Caco-2 (cell line): ENCODE measurements around the gene WWOX. TPM values are rescaled to one million over a fixed set of nuclear protein-coding genes. Genes with fewer than 3 reads are reported as not detected.

Experiments used
- BruUV-seq: library from RNA; stranded (reverse); fragments of 400-500 nt; replicated peaks from 2 replicates; lab custom pipeline; 2021; lab: Mats Ljungman, UMichigan
- CTCF ChIA-PET: fragments of 300-600 bp; sonication (Branson Sonifier 250); formaldehyde crosslinking; loops from one replicate; lab custom pipeline; 2022; ENCODE audit warnings: antibody characterized with exemption; lab: Charles Lee
- POLR2A ChIA-PET: fragments of 300-600 bp; sonication (Branson Sonifier 250); formaldehyde crosslinking; loops from one replicate; lab custom pipeline; 2022; ENCODE audit warnings: antibody characterized with exemption; lab: Charles Lee
- DNase-seq, 2 experiments: peaks; one replicate each; pipeline versions ENCODE4 v3.0.0 to v3.0.0-alpha.2; 2020 to 2022
- H3K27me3 ChIP-seq: replicated peaks from 2 replicates; pipeline ENCODE4 v1.6.0; 2011; ENCODE audit warnings: low read length; ENCODE audit not compliant: control insufficient read depth, insufficient read depth
- H3K36me3 ChIP-seq: 2 replicates; pipeline ENCODE4 v1.5.1; 2011; ENCODE audit warnings: low read length; ENCODE audit not compliant: control insufficient read depth, insufficient read depth
- H3K4me1 ChIP-seq: fragments of 250-450 bp; sonication (Bioruptor Pico); 2 replicates; pipeline ENCODE4 v1.5.1; 2020; ENCODE audit warnings: mild to moderate bottlenecking
- H3K4me3 ChIP-seq: 2 replicates; pipeline ENCODE4 v1.5.1; 2011; ENCODE audit warnings: low read depth, mild to moderate bottlenecking, control low read depth, low read length
- H3K9me3 ChIP-seq: fragments of 250-450 bp; sonication (Bioruptor Pico); 2 replicates; pipeline ENCODE4 v1.5.1; 2020; ENCODE audit warnings: mild to moderate bottlenecking, moderate library complexity
- H3K27ac Mint-ChIP-seq: one replicate; pipeline ENCODE4 v1.8.0; 2022; ENCODE audit warnings: mixed read lengths; ENCODE audit not compliant: unreplicated experiment
- H3K27me3 Mint-ChIP-seq: one replicate; pipeline ENCODE4 v1.8.0; 2022; ENCODE audit warnings: mixed read lengths; ENCODE audit not compliant: insufficient read depth, unreplicated experiment
- H3K36me3 Mint-ChIP-seq: one replicate; pipeline ENCODE4 v1.8.0; 2022; ENCODE audit warnings: mild to moderate bottlenecking, mixed read lengths; ENCODE audit not compliant: insufficient read depth, unreplicated experiment
- H3K4me1 Mint-ChIP-seq: one replicate; pipeline ENCODE4 v1.8.0; 2022; ENCODE audit warnings: low read depth, mixed read lengths; ENCODE audit not compliant: unreplicated experiment
- H3K4me3 Mint-ChIP-seq: one replicate; pipeline ENCODE4 v1.8.0; 2022; ENCODE audit warnings: mild to moderate bottlenecking, moderate library complexity, mixed read lengths; ENCODE audit not compliant: unreplicated experiment
- H3K9me3 Mint-ChIP-seq: one replicate; pipeline ENCODE4 v1.8.0; 2022; ENCODE audit warnings: mixed read lengths; ENCODE audit not compliant: unreplicated experiment
- intact Hi-C: fragments of 100-400 bp; cut with micrococcal nuclease; formaldehyde crosslinking; loops from one replicate; pipeline ENCODE4 v1.10.0; 2022; ENCODE audit not compliant: unreplicated experiment
- total RNA-seq: library from RNA; stranded (reverse); gene quantifications from 2 replicates; pipeline ENCODE4 v1.2.3, GENCODE V29; 2022
- TF ChIP-seq, protein P1 (sequence below), 2 experiments: fragments of 200-600 bp in 1 of 2; IDR thresholded peaks; 1 replicate in 1 of 2; 2 replicates in 1 of 2; pipeline versions ENCODE4 v1.5.1 to v1.8.0; 2011 to 2022; ENCODE audit warnings: antibody characterized with exemption in 1 of 2, control low read depth in 1 of 2, inconsistent platforms in 1 of 2, low read depth in 1 of 2, low read length in 1 of 2, mild to moderate bottlenecking in 1 of 2, moderate library complexity in 1 of 2; ENCODE audit not compliant: insufficient read depth in 1 of 2, severe bottlenecking in 1 of 2, unreplicated experiment in 1 of 2

The WWOX gene
- total RNA-seq, 1 experiment from 2014 or later = 45.0 TPM

DNA sequence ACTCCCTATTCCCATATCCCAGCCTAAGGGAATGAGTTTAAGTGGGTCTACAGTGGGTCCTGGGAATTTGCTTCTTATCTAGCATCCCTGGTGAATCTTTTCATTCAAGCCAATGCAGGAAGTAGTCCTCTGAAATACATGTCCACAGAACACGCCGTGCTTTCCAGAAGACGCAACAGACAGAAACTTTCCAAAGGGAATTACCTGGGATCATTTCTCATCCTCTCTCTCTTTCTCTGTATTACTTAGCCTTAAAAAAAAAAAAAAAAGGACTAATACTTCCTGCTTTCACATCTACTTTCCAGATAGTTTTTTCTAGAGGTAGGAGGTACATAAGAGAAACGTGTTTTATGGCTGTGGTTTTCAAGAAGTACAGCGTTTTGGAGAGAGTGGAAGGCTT, 1002.0 kb downstream of the WWOX start:
- H3K4me1 ChIP-seq = peaks cover 7% of the 10 kb centered on the region; the same call in 1 of the 2 replicates
- no peaks in the 10 kb centered on the region for H3K36me3 ChIP-seq
- intact Hi-C loops = no loop called here
- no TSS peak for BruUV-seq
- ChIA-PET POLR2A (no interaction called here), CTCF (no interaction called here)
- Mint-ChIP-seq H3K4me3 (no peak overlapping the region), H3K9me3 (no peaks in the 10 kb centered on the region), H3K36me3 (no peaks in the 10 kb centered on the region), H3K4me1 (no peaks in the 10 kb centered on the region), H3K27ac (no peak overlapping the region), H3K27me3 (peaks cover 8% of the 10 kb centered on the region)
- TF ChIP-seq, protein P1, sequence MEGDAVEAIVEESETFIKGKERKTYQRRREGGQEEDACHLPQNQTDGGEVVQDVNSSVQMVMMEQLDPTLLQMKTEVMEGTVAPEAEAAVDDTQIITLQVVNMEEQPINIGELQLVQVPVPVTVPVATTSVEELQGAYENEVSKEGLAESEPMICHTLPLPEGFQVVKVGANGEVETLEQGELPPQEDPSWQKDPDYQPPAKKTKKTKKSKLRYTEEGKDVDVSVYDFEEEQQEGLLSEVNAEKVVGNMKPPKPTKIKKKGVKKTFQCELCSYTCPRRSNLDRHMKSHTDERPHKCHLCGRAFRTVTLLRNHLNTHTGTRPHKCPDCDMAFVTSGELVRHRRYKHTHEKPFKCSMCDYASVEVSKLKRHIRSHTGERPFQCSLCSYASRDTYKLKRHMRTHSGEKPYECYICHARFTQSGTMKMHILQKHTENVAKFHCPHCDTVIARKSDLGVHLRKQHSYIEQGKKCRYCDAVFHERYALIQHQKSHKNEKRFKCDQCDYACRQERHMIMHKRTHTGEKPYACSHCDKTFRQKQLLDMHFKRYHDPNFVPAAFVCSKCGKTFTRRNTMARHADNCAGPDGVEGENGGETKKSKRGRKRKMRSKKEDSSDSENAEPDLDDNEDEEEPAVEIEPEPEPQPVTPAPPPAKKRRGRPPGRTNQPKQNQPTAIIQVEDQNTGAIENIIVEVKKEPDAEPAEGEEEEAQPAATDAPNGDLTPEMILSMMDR (IDR thresholded peaks at IDR 0.05; ENCODE audit: insufficient read depth in 1 of 2, low read depth in 1 of 2, low read length in 1 of 2, severe bottlenecking in 1 of 2, unreplicated experiment in 1 of 2) = no peak
- H3K4me3 ChIP-seq = no peak overlapping the region
- H3K9me3 ChIP-seq = no peaks in the 10 kb centered on the region
- H3K27me3 ChIP-seq = no peaks in the 10 kb centered on the region
- no peak for DNase-seq

DNA sequence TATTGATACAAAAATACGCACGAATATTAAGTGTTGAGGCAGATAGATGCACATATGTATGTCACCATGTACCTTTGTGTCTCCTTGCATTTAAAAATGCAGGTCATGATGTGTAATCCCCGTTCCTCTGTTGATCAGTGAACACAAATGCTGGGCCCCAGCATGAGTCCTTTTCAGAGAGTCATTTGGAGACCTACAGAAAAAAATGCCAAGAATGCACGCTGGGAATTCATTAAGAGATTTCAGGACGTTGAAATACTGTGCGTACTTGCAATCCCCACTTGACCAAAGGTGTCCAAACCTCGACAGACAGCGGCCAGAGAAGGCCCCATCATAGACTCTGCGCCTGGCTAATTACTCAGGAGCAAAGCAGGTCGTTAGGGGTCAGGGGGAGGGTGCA, 1005.1 kb downstream of the WWOX start:
- H3K9me3 Mint-ChIP-seq = no peaks in the 10 kb centered on the region
- no TSS peak for BruUV-seq
- ChIA-PET POLR2A (no interaction called here), CTCF (no interaction called here)
- H3K4me1 Mint-ChIP-seq = no peaks in the 10 kb centered on the region
- Histone ChIP-seq H3K27me3 (no peaks in the 10 kb centered on the region), H3K9me3 (no peaks in the 10 kb centered on the region), H3K36me3 (no peaks in the 10 kb centered on the region), H3K4me1 (peaks cover 7% of the 10 kb centered on the region; the same call in 1 of the 2 replicates), H3K4me3 (no peak overlapping the region)
- H3K36me3 Mint-ChIP-seq = no peaks in the 10 kb centered on the region
- H3K27ac Mint-ChIP-seq = no peak overlapping the region
- intact Hi-C loops = no loop called here
- peaks cover 2% of the 10 kb centered on the region for H3K27me3 Mint-ChIP-seq
- no peak overlapping the region for H3K4me3 Mint-ChIP-seq
- DNase-seq = peak in 1 of 2 experiments; percentile 14
- TF ChIP-seq, protein P1 (IDR thresholded peaks at IDR 0.05; ENCODE audit: insufficient read depth in 1 of 2, low read depth in 1 of 2, low read length in 1 of 2, severe bottlenecking in 1 of 2, unreplicated experiment in 1 of 2) = no peak

DNA sequence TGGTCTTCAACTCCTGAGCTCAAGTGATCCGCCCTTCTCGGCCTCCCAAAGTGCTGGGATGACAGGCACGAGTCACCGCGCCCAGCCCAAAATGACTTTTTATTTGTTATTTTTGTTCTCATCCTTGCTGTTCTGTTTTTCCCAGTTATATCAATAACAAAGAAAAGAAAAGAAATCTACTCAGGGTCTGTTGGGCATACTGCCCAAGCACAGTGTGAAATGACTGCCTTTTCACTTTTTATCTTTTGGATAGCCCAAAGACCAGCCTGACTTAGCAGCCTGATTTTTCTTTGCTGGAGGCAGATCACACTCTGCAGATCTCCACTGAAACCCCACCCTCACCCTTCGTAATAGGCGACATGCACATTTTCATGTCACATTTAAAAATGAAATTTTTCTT, 1007.8 kb downstream of the WWOX start:
- peaks cover 2% of the 10 kb centered on the region for H3K27me3 Mint-ChIP-seq
- intact Hi-C loops = no loop called here
- TF ChIP-seq, protein P1 (IDR thresholded peaks at IDR 0.05; ENCODE audit: insufficient read depth in 1 of 2, low read depth in 1 of 2, low read length in 1 of 2, severe bottlenecking in 1 of 2, unreplicated experiment in 1 of 2) = no peak
- no TSS peak for BruUV-seq
- Histone ChIP-seq H3K27me3 (no peaks in the 10 kb centered on the region), H3K36me3 (no peaks in the 10 kb centered on the region), H3K4me1 (peaks cover 7% of the 10 kb centered on the region; the same call in 1 of the 2 replicates), H3K9me3 (no peaks in the 10 kb centered on the region), H3K4me3 (no peak overlapping the region)
- no peak overlapping the region for H3K4me3 Mint-ChIP-seq
- POLR2A ChIA-PET = interaction anchor here (0.7 kb wide), 1 partner anchor 154 kb away, joined by 6 read pairs; no protein-coding TSS in a partner anchor
- no peaks in the 10 kb centered on the region for H3K4me1 Mint-ChIP-seq
- CTCF ChIA-PET = no interaction called here
- no peaks in the 10 kb centered on the region for H3K9me3 Mint-ChIP-seq
- no peaks in the 10 kb centered on the region for H3K36me3 Mint-ChIP-seq
- no peak for DNase-seq
- no peak overlapping the region for H3K27ac Mint-ChIP-seq
